HEK293 (cell line): ENCODE data around the gene MARK2.

Experiments used
- CTCF ChIA-PET: fragments of 350-600 bp; formaldehyde crosslinking; extraction: SDS; loops from one replicate; lab custom pipeline; 2021; ENCODE audit warnings: antibody characterized with exemption; lab: Yijun Ruan, JAX
- POLR2A ChIA-PET: fragments of 300-600 bp; formaldehyde crosslinking; extraction: SDS; loops from one replicate; lab custom pipeline; 2020; ENCODE audit warnings: antibody characterized with exemption, inconsistent platforms; lab: Yijun Ruan, JAX
- H3K27ac ChIP-seq: fragments of 200-500 bp; sonication (Bioruptor generic); 2 replicates; pipeline ENCODE4 v1.5.1; 2014; ENCODE audit warnings: low read depth, low read length, control low read depth, inconsistent platforms; ENCODE audit errors: extremely low read depth
- H3K36me3 ChIP-seq, 2 experiments: fragments of 200-500 bp in 1 of 2; sonication (Bioruptor generic) in 1 of 2; 1 replicate in 1 of 2; 2 replicates in 1 of 2; pipeline ENCODE4 v1.5.1; 2014 to 2017; ENCODE audit warnings: inconsistent platforms in 2 of 2, low read length in 2 of 2; ENCODE audit not compliant: control insufficient read depth in 2 of 2, insufficient read depth in 1 of 2
- H3K4me1 ChIP-seq: fragments of 200-500 bp; sonication (Bioruptor generic); 2 replicates; pipeline ENCODE4 v1.5.1; 2014; ENCODE audit warnings: mild to moderate bottlenecking, low read length, inconsistent platforms; ENCODE audit not compliant: control insufficient read depth, insufficient read depth
- H3K4me3 ChIP-seq: 2 replicates; pipeline ENCODE4 v1.5.1; 2011; ENCODE audit warnings: low read depth, mild to moderate bottlenecking, control low read depth, low read length, moderate library complexity
- H3K9me3 ChIP-seq: fragments of 200-500 bp; sonication (Bioruptor generic); 2 replicates; pipeline ENCODE4 v1.5.1; 2014; ENCODE audit warnings: low read depth, low read length, inconsistent platforms; ENCODE audit not compliant: control insufficient read depth, insufficient read depth
- INSM2 ChIP-seq: fragments of 450-650 bp; formaldehyde crosslinking; IDR thresholded peaks from 2 replicates; pipeline ENCODE4 v1.5.1; 2016; ENCODE audit warnings: missing biosample characterization, missing genetic modification characterization
- RBAK ChIP-seq: fragments of 450-650 bp; formaldehyde crosslinking; IDR thresholded peaks from 2 replicates; pipeline ENCODE4 v1.5.1; 2016; ENCODE audit warnings: missing biosample characterization, missing genetic modification characterization
- ZBTB17 ChIP-seq: fragments of 450-650 bp; formaldehyde crosslinking; IDR thresholded peaks from 2 replicates; pipeline ENCODE4 v1.5.1; 2016; ENCODE audit warnings: missing biosample characterization, missing genetic modification characterization
- ZBTB7A ChIP-seq: fragments of 450-650 bp; formaldehyde crosslinking; IDR thresholded peaks from 2 replicates; pipeline ENCODE4 v1.5.1; 2016; ENCODE audit warnings: low read depth, missing biosample characterization, missing genetic modification characterization
- ZFP41 ChIP-seq: fragments of 450-650 bp; formaldehyde crosslinking; IDR thresholded peaks from 2 replicates; pipeline ENCODE4 v1.5.1; 2016; ENCODE audit warnings: missing biosample characterization, missing genetic modification characterization, borderline replicate concordance
- ZNF10 ChIP-seq: fragments of 450-650 bp; formaldehyde crosslinking; IDR thresholded peaks from 2 replicates; pipeline ENCODE4 v1.5.1; 2017; ENCODE audit warnings: missing biosample characterization, missing genetic modification characterization
- ZNF202 ChIP-seq: fragments of 450-650 bp; formaldehyde crosslinking; IDR thresholded peaks from 2 replicates; pipeline ENCODE4 v1.5.1; 2016; ENCODE audit warnings: missing biosample characterization, missing genetic modification characterization, borderline replicate concordance
- ZNF292 ChIP-seq: fragments of 450-650 bp; formaldehyde crosslinking; IDR thresholded peaks from 2 replicates; pipeline ENCODE4 v1.5.1; 2016; ENCODE audit warnings: low read depth, missing biosample characterization, missing genetic modification characterization, borderline replicate concordance
- ZNF518A ChIP-seq: fragments of 450-650 bp; formaldehyde crosslinking; conservative IDR thresholded peaks from 2 replicates; pipeline ENCODE4 v1.5.1; 2016; ENCODE audit warnings: low read depth, missing biosample characterization, missing genetic modification characterization
- TF ChIP-seq, protein P1 (sequence below): fragments of 450-650 bp; formaldehyde crosslinking; IDR thresholded peaks from 2 replicates; pipeline ENCODE4 v1.5.1; 2016; ENCODE audit warnings: missing biosample characterization, missing genetic modification characterization
- TF ChIP-seq, protein P2 (sequence below): fragments of 450-650 bp; formaldehyde crosslinking; IDR thresholded peaks from 2 replicates; pipeline ENCODE4 v1.5.1; 2017; ENCODE audit warnings: missing biosample characterization, missing genetic modification characterization

The MARK2 gene

DNA sequence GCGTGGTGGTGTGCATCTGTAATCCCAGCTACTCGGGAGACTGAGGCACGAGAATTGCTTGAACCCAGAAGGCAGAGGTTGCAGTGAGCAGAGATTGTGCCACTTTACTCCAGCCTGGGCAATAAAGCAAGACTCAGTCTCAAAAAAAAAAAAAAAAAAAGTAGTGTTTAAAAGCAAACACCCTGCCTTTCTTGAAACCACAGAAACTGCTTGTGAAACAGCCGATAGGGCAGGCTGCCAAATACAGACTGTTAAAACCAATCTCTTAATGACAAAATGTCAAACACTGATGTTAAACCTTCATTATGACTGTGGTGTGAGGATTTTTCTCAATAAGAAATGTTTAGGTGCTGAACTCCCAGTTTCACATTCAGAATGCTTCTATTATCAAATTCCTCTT, 27.3 kb downstream of the MARK2 start (continued):
- TF ChIP-seq ZNF518A (tag by site-specific recombination) (no peak), ZBTB7A (tag by site-specific recombination) (no peak), ZNF292 (tag by site-specific recombination) (no peak), ZFP41 (tag by site-specific recombination) (no peak), ZBTB17 (tag by site-specific recombination) (peak; percentile 22; the same call in 1 of the 2 replicates), RBAK (no peak)
- TF ChIP-seq, protein P1, sequence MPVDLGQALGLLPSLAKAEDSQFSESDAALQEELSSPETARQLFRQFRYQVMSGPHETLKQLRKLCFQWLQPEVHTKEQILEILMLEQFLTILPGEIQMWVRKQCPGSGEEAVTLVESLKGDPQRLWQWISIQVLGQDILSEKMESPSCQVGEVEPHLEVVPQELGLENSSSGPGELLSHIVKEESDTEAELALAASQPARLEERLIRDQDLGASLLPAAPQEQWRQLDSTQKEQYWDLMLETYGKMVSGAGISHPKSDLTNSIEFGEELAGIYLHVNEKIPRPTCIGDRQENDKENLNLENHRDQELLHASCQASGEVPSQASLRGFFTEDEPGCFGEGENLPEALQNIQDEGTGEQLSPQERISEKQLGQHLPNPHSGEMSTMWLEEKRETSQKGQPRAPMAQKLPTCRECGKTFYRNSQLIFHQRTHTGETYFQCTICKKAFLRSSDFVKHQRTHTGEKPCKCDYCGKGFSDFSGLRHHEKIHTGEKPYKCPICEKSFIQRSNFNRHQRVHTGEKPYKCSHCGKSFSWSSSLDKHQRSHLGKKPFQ: 0 out of 2 replicates have a peak, but pooled peaks have one; percentile 22

GRCh38 chr11:63867511-63867910, 28.6 kb downstream of the MARK2 start:
- ChIA-PET POLR2A (interaction anchor here (1.6 kb wide), 1 partner anchor 29 kb away, joined by 5 read pairs; the partner anchor contains the start of gene MARK2), CTCF (interaction anchor here (1.1 to 1.4 kb wide), 2 partner anchors 11 to 78 kb away, joined by 3 to 6 read pairs; no protein-coding TSS in a partner anchor)
- H3K27ac ChIP-seq: no peak overlapping the region
- H3K9me3 ChIP-seq: no peaks in the 10 kb centered on the region
- no peaks in the 10 kb centered on the region for H3K36me3 ChIP-seq
- H3K4me1 ChIP-seq: peaks cover 20% of the 10 kb centered on the region
- H3K4me3 ChIP-seq: no peak overlapping the region
- TF ChIP-seq ZNF202 (tag by site-specific recombination): no peak
- TF ChIP-seq, protein P2, sequence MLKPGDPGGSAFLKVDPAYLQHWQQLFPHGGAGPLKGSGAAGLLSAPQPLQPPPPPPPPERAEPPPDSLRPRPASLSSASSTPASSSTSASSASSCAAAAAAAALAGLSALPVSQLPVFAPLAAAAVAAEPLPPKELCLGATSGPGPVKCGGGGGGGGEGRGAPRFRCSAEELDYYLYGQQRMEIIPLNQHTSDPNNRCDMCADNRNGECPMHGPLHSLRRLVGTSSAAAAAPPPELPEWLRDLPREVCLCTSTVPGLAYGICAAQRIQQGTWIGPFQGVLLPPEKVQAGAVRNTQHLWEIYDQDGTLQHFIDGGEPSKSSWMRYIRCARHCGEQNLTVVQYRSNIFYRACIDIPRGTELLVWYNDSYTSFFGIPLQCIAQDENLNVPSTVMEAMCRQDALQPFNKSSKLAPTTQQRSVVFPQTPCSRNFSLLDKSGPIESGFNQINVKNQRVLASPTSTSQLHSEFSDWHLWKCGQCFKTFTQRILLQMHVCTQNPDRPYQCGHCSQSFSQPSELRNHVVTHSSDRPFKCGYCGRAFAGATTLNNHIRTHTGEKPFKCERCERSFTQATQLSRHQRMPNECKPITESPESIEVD (tag by site-specific recombination): 0 out of 2 replicates have a peak, but pooled peaks have one; percentile 22

DNA sequence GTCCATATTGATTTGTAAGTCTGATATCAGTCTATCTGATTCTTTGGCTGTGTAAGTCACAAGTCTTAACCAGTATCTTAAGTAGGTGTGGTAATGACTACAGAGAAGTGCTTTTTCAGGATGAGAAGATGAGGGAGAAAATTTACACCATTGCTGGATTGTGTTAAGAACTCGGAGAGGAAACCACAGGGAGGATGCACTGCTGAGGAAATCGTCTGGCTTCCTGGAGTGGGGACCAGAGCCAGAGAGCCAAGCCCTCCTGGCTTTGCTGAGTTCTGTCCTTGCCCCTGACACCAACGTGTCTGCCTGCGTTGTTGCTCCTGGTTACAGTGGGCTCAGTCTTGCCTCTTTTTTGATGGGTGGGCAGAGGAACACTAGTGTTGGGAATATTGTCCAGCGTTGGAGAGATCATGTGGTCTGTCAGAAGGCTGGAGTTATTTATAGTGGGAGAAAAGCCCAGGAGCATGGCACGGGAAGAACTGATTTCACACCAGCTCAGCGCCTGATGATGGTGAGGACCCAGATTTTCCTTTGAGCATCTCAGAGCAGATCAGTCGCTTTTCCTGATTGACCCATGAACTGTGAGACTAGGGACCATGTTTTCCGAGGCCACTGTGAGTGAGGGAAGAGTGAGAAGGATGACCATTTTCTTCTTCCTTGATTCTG, 29.6 kb downstream of the MARK2 start:
- TF ChIP-seq ZNF10 (tag by site-specific recombination) (peak; percentile 54; the same call in 1 of the 2 replicates), INSM2 (no peak)
- no peak overlapping the region for H3K27ac ChIP-seq
- POLR2A ChIA-PET: interaction anchor here (0.5 kb wide), 1 partner anchor 24 kb away, joined by 5 read pairs; no protein-coding TSS in a partner anchor
- no peaks in the 10 kb centered on the region for H3K36me3 ChIP-seq
- H3K4me1 ChIP-seq: peaks cover 24% of the 10 kb centered on the region
- H3K9me3 ChIP-seq: no peaks in the 10 kb centered on the region
- CTCF ChIA-PET: interaction anchor here (0.7 to 2.5 kb wide), 3 partner anchors 12 to 78 kb away, joined by 3 to 10 read pairs (median 3); no protein-coding TSS in a partner anchor
- no peak overlapping the region for H3K4me3 ChIP-seq
